Measurements from ENCODE around the gene WBP2NL. TPM values are rescaled to one million over a fixed set of nuclear protein-coding genes. Genes with fewer than 3 reads are reported as not detected.

WBP2NL gene
- total RNA-seq, 4 donors from 2014 or later, result 3.7 to 6.6 TPM; not detected in 2

DNA sequence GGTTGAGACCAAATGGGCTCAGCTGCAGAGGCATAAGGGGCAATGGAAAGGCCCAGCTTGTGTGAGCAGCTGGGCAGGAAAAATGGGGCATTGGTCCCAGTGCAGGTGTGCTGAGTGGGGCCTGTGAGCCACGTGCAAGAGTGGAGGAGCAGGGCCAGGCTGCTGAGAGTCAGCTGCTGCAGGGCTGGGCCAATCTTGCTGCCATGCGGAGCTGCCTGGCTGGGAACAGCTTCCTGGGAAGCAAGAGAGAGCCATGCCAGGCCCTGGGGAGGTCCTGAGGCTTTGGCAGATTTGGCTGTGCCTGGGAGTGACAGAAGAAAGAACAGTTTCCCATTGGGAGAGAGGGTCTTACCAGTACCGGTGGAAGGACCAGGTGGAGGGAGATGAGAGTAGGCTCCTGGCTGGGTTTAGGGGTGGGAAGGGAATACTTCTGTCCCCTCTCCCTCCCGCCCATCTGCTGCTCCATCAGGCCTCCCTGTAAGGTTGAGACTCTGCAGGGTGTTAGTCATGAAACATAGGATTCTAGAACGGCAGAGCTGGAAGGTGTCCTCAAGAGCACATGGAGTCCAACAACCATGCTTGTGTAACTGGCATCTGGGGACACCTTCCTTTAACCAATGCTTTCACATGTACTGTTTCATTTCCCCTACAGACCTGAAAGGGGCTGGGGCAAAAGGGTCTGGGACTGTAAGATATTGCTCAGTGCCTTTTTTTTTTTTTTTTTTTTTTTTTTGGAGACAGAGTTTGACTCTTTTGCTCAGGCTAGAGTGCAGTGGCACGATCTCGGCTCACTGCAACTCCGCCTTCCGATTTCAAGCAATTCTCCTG, 19.0 kb upstream of the WBP2NL start:
- TF ChIP-seq POLR2A (IDR thresholded peaks at IDR 0.05), result no peak
- TF ChIP-seq, protein P1, sequence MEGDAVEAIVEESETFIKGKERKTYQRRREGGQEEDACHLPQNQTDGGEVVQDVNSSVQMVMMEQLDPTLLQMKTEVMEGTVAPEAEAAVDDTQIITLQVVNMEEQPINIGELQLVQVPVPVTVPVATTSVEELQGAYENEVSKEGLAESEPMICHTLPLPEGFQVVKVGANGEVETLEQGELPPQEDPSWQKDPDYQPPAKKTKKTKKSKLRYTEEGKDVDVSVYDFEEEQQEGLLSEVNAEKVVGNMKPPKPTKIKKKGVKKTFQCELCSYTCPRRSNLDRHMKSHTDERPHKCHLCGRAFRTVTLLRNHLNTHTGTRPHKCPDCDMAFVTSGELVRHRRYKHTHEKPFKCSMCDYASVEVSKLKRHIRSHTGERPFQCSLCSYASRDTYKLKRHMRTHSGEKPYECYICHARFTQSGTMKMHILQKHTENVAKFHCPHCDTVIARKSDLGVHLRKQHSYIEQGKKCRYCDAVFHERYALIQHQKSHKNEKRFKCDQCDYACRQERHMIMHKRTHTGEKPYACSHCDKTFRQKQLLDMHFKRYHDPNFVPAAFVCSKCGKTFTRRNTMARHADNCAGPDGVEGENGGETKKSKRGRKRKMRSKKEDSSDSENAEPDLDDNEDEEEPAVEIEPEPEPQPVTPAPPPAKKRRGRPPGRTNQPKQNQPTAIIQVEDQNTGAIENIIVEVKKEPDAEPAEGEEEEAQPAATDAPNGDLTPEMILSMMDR (IDR thresholded peaks at IDR 0.05), result no peak
- intact Hi-C loops (cut with DNase I; ENCODE audit: low total_unique reads), result no loop called here

DNA sequence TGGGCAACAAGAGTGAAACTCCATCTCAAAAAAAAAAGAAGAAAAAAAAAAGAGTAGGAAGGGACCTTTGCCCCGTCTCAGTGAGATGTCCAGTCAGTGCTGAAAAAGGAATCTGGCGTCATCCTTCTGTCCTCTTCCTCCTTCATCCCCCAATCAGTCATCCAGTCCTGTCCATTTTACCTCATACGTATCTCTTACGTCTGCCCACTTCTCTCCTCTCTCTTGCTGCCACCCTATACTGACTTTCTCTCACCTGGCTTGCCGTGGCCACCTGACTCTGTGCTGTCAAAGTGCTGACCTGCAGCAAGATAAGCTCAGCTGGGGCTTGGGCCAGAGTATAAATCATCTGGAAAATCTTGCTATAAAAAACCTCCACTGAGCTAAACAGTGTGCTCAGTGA, 15.7 kb upstream of the WBP2NL start:
- Histone ChIP-seq H3K4me3 (no peak overlapping the region), H3K27me3 (no peaks in the 10 kb centered on the region), H3K36me3 (no peaks in the 10 kb centered on the region), H3K4me1 (no peaks in the 10 kb centered on the region), H3K9me3 (no peaks in the 10 kb centered on the region), H3K27ac (no peak overlapping the region)
- intact Hi-C loops (cut with DNase I; ENCODE audit: low total_unique reads), result no loop called here
- DNase-seq, result no peak
- TF ChIP-seq, protein P1 (IDR thresholded peaks at IDR 0.05), result no peak
- TF ChIP-seq POLR2A (IDR thresholded peaks at IDR 0.05), result no peak

More for the DNA sequence above, 19.0 kb upstream of the WBP2NL start:
- Histone ChIP-seq H3K4me1 (peaks cover 0 to 4% of the 10 kb centered on the region in 2 donors), H3K27ac (no peak overlapping the region), H3K27me3 (peaks cover 0 to 4% of the 10 kb centered on the region in 2 donors), H3K9me3 (no peaks in the 10 kb centered on the region), H3K36me3 (no peaks in the 10 kb centered on the region), H3K4me3 (no peak overlapping the region)
- no peak for DNase-seq

DNA sequence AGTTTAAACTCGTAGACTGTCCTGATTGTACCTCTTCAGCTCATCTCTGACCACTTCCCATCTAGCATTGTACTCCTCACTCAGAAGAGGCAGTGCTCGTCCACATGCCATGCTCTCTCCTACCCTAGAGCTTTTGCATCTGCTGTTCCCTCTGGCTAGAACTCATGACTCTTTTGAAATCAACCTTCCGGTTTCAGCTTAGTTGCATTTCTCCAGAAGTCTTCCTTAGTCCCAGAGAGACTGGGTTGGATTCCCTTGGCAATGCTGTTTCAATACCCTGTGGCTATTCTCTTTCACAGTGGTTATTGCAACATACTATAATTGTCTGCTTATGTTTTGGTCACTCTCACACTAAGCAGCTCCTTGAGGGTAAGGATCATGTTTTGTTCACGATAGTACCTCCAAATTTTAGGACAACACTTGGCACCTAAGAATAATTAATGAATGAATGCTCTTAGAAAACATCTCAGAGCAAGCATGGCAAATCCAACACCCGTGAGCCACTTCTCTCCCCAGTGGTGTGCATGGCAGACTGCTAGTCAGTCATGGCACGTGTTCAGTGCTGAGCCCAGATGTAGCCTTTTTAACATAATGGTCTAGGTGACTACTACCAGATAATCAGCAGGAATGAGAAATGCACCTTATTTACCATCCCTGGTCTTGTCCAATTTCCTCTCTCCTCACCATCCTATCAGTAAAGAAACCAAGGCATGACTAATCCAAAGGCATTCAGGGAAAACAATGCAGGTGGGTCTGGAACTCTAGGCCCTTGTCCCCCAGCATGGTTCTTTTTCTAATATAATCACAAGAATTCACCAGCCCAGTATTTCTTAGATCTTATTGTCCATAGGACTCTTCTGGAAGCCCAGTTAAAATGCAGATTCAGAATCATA, 14.8 kb upstream of the WBP2NL start:
- Histone ChIP-seq H3K4me1 (no peaks in the 10 kb centered on the region), H3K9me3 (no peaks in the 10 kb centered on the region), H3K36me3 (no peaks in the 10 kb centered on the region), H3K27me3 (no peaks in the 10 kb centered on the region), H3K27ac (no peak overlapping the region), H3K4me3 (no peak overlapping the region)
- intact Hi-C loops (cut with DNase I; ENCODE audit: low total_unique reads), result no loop called here
- TF ChIP-seq POLR2A (IDR thresholded peaks at IDR 0.05), result no peak
- TF ChIP-seq, protein P1 (IDR thresholded peaks at IDR 0.05), result no peak
- no peak for DNase-seq

DNA sequence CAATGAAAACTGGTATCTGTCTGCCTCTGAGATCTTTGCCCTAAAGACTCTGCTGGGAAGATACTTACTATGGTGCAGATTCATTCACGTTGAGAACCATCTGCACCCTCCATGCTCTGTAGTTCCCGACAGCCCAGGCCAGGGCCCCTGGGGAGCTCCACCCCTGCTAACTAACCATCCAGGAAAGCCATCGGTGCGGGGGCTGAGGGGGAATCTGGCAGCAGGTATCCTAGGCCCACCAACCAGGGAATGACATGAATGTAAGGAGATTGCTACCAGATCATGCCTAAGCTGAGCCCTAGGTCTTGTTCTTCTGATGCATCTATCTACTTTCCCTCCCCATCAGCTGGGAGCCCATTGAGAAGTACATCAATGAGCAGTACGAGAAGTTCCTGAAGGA, 11.3 kb upstream of the WBP2NL start:
- H3K36me3 ChIP-seq, result no peaks in the 10 kb centered on the region
- no peaks in the 10 kb centered on the region for H3K4me1 ChIP-seq
- no peak overlapping the region for H3K4me3 ChIP-seq
- no peaks in the 10 kb centered on the region for H3K9me3 ChIP-seq
- intact Hi-C loops (cut with DNase I; ENCODE audit: low total_unique reads), result no loop called here
- TF ChIP-seq, protein P1 (IDR thresholded peaks at IDR 0.05), result no peak
- TF ChIP-seq POLR2A (IDR thresholded peaks at IDR 0.05), result no peak
- no peak overlapping the region for H3K27ac ChIP-seq
- no peak for DNase-seq
- no peaks in the 10 kb centered on the region for H3K27me3 ChIP-seq

DNA sequence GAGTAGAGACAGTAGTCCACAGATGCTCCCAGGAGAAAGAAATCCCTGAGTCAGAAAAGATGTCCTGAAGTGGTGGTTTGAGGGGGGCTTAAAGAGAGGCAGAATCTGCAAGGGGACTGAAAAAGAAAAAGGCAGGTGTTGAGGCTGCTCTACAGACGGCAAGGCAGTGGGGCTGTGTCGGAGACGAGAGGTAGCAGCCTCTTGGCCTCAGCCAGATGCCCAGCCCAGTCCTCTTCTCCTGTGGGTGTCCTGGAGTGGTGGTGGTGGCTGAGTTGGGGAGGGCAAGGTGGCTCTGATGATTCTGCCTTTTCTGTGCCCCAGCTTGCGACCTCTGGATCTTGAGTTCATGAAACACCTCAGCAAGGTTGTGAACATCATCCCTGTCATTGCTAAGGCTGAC, 9.3 kb upstream of the WBP2NL start:
- no peak for DNase-seq
- H3K36me3 ChIP-seq, result no peaks in the 10 kb centered on the region
- no peaks in the 10 kb centered on the region for H3K4me1 ChIP-seq
- intact Hi-C loops (cut with DNase I; ENCODE audit: low total_unique reads), result no loop called here
- no peaks in the 10 kb centered on the region for H3K27me3 ChIP-seq
- no peak overlapping the region for H3K4me3 ChIP-seq
- TF ChIP-seq, protein P1 (IDR thresholded peaks at IDR 0.05), result no peak
- no peak for TF ChIP-seq POLR2A (IDR thresholded peaks at IDR 0.05)
- H3K9me3 ChIP-seq, result no peaks in the 10 kb centered on the region
- no peak overlapping the region for H3K27ac ChIP-seq
